Measurements from ENCODE around the gene ITFG1. TPM values are rescaled to one million over a fixed set of nuclear protein-coding genes. Genes with fewer than 3 reads are reported as not detected.

ITFG1 gene
- total RNA-seq, 1 donor from 2014 or later, result 41.3 TPM

GRCh38 chr16:47467501-47467900 lies 6.6 kb upstream of the ITFG1 start:
- H3K27ac Mint-ChIP-seq, result no peak overlapping the region
- peaks cover 3% of the 10 kb centered on the region for H3K36me3 Mint-ChIP-seq (ENCODE audit: insufficient read depth)
- no peaks in the 10 kb centered on the region for H3K9me3 Mint-ChIP-seq (ENCODE audit: low read depth)
- peaks cover 12% of the 10 kb centered on the region for H3K4me1 Mint-ChIP-seq (ENCODE audit: low read depth)
- H3K4me3 Mint-ChIP-seq (ENCODE audit: low read depth), result no peak overlapping the region
- no peaks in the 10 kb centered on the region for H3K27me3 Mint-ChIP-seq
- TF ChIP-seq CTCF (IDR thresholded peaks at IDR 0.05; ENCODE audit: unreplicated experiment), result no peak
- no peak for DNase-seq (ENCODE audit: low spot score, unreplicated experiment)

- TF ChIP-seq CTCF (IDR thresholded peaks at IDR 0.05; ENCODE audit: unreplicated experiment), result no peak
- H3K4me3 Mint-ChIP-seq (ENCODE audit: low read depth), result no peak overlapping the region
- no peak overlapping the region for H3K27ac Mint-ChIP-seq
- H3K27me3 Mint-ChIP-seq, result no peaks in the 10 kb centered on the region
- H3K9me3 Mint-ChIP-seq (ENCODE audit: low read depth), result no peaks in the 10 kb centered on the region
- no peak for DNase-seq (ENCODE audit: low spot score, unreplicated experiment)
- H3K4me1 Mint-ChIP-seq (ENCODE audit: low read depth), result peaks cover 20% of the 10 kb centered on the region
- H3K36me3 Mint-ChIP-seq (ENCODE audit: insufficient read depth), result peaks cover 2% of the 10 kb centered on the region
These were observed 5.2 kb upstream of the ITFG1 start for GRCh38 chr16:47465919-47466630.

GRCh38 chr16:47463771-47464624 lies 3.1 kb upstream of the ITFG1 start:
- peaks cover 34% of the 10 kb centered on the region for H3K4me1 Mint-ChIP-seq (ENCODE audit: low read depth)
- no peak for DNase-seq (ENCODE audit: low spot score, unreplicated experiment)
- H3K27me3 Mint-ChIP-seq, result no peaks in the 10 kb centered on the region
- no peaks in the 10 kb centered on the region for H3K36me3 Mint-ChIP-seq (ENCODE audit: insufficient read depth)
- no peak overlapping the region for H3K4me3 Mint-ChIP-seq (ENCODE audit: low read depth)
- TF ChIP-seq CTCF (IDR thresholded peaks at IDR 0.05; ENCODE audit: unreplicated experiment), result no peak
- H3K9me3 Mint-ChIP-seq (ENCODE audit: low read depth), result no peaks in the 10 kb centered on the region
- peak overlapping the region; percentile 49 for H3K27ac Mint-ChIP-seq

- DNase-seq (ENCODE audit: low spot score, unreplicated experiment), result no peak
- H3K27me3 Mint-ChIP-seq, result no peaks in the 10 kb centered on the region
- H3K27ac Mint-ChIP-seq, result peak overlapping the region; percentile 99
- H3K9me3 Mint-ChIP-seq (ENCODE audit: low read depth), result no peaks in the 10 kb centered on the region
- no peak for TF ChIP-seq CTCF (IDR thresholded peaks at IDR 0.05; ENCODE audit: unreplicated experiment)
- H3K36me3 Mint-ChIP-seq (ENCODE audit: insufficient read depth), result peaks cover 1% of the 10 kb centered on the region
- H3K4me3 Mint-ChIP-seq (ENCODE audit: low read depth), result peak overlapping the region; percentile 96
- H3K4me1 Mint-ChIP-seq (ENCODE audit: low read depth), result peaks cover 30% of the 10 kb centered on the region
These were observed 869 bp upstream of the ITFG1 start for GRCh38 chr16:47461598-47462266.

GRCh38 chr16:47460359-47460710 lies 528 bp downstream of the ITFG1 start:
- Mint-ChIP-seq H3K27ac (peak overlapping the region; percentile 98), H3K36me3 (ENCODE audit: insufficient read depth) (peaks cover 4% of the 10 kb centered on the region), H3K9me3 (ENCODE audit: low read depth) (no peaks in the 10 kb centered on the region), H3K27me3 (no peaks in the 10 kb centered on the region), H3K4me1 (ENCODE audit: low read depth) (peaks cover 30% of the 10 kb centered on the region), H3K4me3 (ENCODE audit: low read depth) (peak overlapping the region; percentile 96)
- DNase-seq (ENCODE audit: low spot score, unreplicated experiment), result no peak
- no peak for TF ChIP-seq CTCF (IDR thresholded peaks at IDR 0.05; ENCODE audit: unreplicated experiment)
